Erythroblast (primary cell): Measurements from ENCODE around the gene GRIFIN.

ENCODE experiments used
- GATA1 ChIP-seq: IDR thresholded peaks from 2 replicates; pipeline ENCODE4 v1.6.1; 2011; ENCODE audit warnings: low read depth, mild to moderate bottlenecking, control low read depth, low read length, moderate library complexity
- POLR2A ChIP-seq: IDR thresholded peaks from 2 replicates; pipeline ENCODE4 v1.6.1; 2011; ENCODE audit warnings: mild to moderate bottlenecking, low read length

GRCh38 chr7:2514473-2515423, 38.5 kb upstream of the GRIFIN start:
- TF ChIP-seq POLR2A (no peak), GATA1 (no peak)
